ENCODE data around the gene KCNQ1OT1. TPM values are rescaled to one million over a fixed set of nuclear protein-coding genes. Genes with fewer than 3 reads are reported as not detected.

The KCNQ1OT1 gene
- total RNA-seq, 1 donor from 2014 or later: 0.33 TPM

DNA sequence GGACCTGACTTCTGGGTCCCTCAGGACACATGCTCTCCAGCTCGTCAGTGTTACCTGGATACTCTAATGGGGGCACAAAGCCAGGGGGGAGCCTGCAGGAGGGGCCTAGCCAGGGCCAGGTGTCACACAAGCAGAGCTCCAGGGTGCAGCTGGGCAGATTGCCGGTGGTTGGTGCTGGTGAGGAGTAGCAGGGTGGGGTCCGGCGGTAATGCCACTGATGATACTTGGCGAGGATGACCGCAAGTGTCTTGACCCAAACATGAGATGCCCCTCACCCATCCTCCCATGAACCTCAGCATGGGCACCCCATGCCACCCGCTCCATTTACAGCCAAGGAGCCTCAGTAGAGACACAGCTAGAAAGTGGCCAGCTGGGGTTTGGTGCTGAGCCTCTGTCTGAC, 15.1 kb upstream of the KCNQ1OT1 start:
- Histone ChIP-seq H3K4me1 (peaks cover 12% of the 10 kb centered on the region), H3K27me3 (ENCODE audit: low read depth) (no peaks in the 10 kb centered on the region), H3K36me3 (no peaks in the 10 kb centered on the region), H3K4me3 (no peak overlapping the region), H3K27ac (replicated peaks) (no peak overlapping the region), H3K9me3 (replicated peaks) (peaks cover 9% of the 10 kb centered on the region)
- DNase-seq: no peak
- no peak for TF ChIP-seq CTCF (IDR thresholded peaks at IDR 0.05; ENCODE audit: borderline replicate concordance)
- intact Hi-C loops (cut with micrococcal nuclease): no loop called here

DNA sequence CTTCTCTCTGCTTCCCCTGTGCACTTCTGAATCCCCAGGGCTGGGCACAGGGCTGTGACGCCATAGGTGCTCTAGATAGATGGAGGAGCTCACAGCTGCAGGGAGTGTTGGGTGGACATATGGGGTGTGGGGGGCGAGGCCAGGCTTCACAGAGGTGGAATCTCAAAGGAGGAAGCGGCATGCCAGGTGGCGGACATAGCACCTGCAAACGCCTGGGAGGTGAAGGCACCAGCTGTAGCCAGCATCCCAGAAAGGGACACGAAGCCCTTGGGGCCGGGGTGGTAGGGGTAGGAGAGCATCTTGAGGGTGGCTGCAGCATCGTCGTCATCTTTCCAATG, 14.6 kb upstream of the KCNQ1OT1 start:
- Histone ChIP-seq H3K9me3 (replicated peaks) (peaks cover 11% of the 10 kb centered on the region), H3K27ac (replicated peaks) (no peak overlapping the region), H3K4me3 (no peak overlapping the region), H3K27me3 (ENCODE audit: low read depth) (no peaks in the 10 kb centered on the region), H3K4me1 (peaks cover 12% of the 10 kb centered on the region), H3K36me3 (no peaks in the 10 kb centered on the region)
- intact Hi-C loops (cut with micrococcal nuclease): no loop called here
- no peak for DNase-seq
- TF ChIP-seq CTCF (IDR thresholded peaks at IDR 0.05; ENCODE audit: borderline replicate concordance): no peak

DNA sequence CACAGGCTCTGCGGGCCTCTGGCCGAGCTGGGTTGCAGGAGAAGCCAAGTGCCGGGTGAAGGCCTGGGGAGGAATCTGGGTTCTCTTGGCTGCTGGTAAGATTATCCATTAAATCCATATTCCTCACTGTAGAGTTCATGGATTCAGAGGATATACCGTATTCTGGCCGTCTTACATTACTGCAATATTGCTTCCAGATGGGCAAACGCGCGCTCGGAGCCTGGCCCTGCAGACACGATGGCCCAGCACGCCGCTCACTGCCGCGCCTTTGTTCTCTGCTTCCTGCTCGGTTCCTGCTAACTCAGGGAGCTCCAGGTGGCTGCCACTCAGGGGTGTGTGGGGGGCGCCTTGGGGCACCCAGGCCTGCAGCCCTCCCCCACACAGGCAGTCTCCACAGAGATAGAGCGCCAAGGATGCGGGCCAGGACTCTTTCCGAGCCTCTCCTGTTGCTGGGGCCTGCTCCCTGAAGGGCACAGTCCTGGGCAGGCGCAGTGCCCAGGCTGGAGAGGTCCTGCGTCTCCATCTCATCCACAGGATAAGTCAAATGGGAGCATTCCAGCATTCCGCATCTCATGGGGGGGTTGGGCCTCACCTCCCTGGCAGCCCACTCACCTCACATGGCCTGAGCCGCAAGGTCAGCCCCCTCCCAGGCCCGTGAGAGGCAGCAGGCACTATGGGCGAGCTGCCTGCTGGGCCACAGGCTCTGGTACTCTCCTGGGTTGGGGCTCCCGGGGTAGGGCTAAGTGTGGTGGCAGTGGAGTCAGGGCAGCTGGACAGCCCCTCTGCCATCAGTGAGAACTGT, 14.1 kb upstream of the KCNQ1OT1 start:
- DNase-seq: no peak
- peaks cover 11% of the 10 kb centered on the region for H3K9me3 ChIP-seq (replicated peaks)
- H3K27ac ChIP-seq (replicated peaks): no peak overlapping the region
- no peaks in the 10 kb centered on the region for H3K36me3 ChIP-seq
- peaks cover 12% of the 10 kb centered on the region for H3K4me1 ChIP-seq
- no peak overlapping the region for H3K4me3 ChIP-seq
- no peaks in the 10 kb centered on the region for H3K27me3 ChIP-seq (ENCODE audit: low read depth)
- TF ChIP-seq CTCF (IDR thresholded peaks at IDR 0.05; ENCODE audit: borderline replicate concordance): no peak
- intact Hi-C loops (cut with micrococcal nuclease): no loop called here

- intact Hi-C loops (cut with micrococcal nuclease): no loop called here
- no peak for TF ChIP-seq CTCF (IDR thresholded peaks at IDR 0.05; ENCODE audit: borderline replicate concordance)
- no peak for DNase-seq
- Histone ChIP-seq H3K36me3 (no peaks in the 10 kb centered on the region), H3K9me3 (replicated peaks) (peaks cover 11% of the 10 kb centered on the region), H3K4me1 (peaks cover 18% of the 10 kb centered on the region), H3K27ac (replicated peaks) (no peak overlapping the region), H3K4me3 (no peak overlapping the region), H3K27me3 (ENCODE audit: low read depth) (no peaks in the 10 kb centered on the region)
Observed at GRCh38 chr11:2713094-2713493, 13.3 kb upstream of the KCNQ1OT1 start.

DNA sequence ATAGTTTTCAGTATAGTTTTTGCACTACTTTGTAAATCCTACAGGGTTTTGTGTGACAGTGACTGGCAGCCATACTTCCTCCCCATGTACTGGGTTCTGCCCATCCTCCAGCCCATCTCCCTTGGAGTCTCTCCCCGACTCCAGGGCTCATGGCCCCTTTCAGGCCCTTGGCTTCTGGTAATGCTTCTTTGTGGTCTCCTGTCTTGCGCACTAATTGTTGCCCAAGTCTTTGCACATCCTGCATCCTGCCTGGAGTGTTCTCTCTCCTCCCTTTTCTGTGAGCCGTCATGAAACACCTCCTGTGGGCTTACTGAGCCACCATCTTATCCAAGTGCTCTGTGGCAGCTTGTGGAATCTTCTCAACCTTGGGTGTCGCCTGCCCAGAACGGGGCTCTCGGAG, 11.4 kb upstream of the KCNQ1OT1 start:
- no peak for TF ChIP-seq CTCF (IDR thresholded peaks at IDR 0.05; ENCODE audit: borderline replicate concordance)
- Histone ChIP-seq H3K36me3 (no peaks in the 10 kb centered on the region), H3K27me3 (ENCODE audit: low read depth) (no peaks in the 10 kb centered on the region), H3K4me3 (no peak overlapping the region), H3K9me3 (replicated peaks) (peaks cover 14% of the 10 kb centered on the region), H3K27ac (replicated peaks) (no peak overlapping the region), H3K4me1 (peaks cover 12% of the 10 kb centered on the region)
- DNase-seq: no peak
- intact Hi-C loops (cut with micrococcal nuclease): no loop called here
